ENCODE results near the gene SEMA6B.
"Not testable (repeated sequence)": the region's sequence is repeated elsewhere in the genome, so short reads cannot be mapped to it uniquely, and the experiment has no call there.

SEMA6B gene

GRCh38 chr19:4559569-4559968, at the start of gene SEMA6B:
Gene SEMA6B (minus strand): TSS chr19:4559684. CDS start chr19:4558457, 1,227 bp downstream.
- DNase-seq: no peak

- peak; percentile 12 for DNase-seq
These were observed 47.6 kb upstream of the SEMA6B start for GRCh38 chr19:4606921-4607678.

GRCh38 chr19:4606181-4606580, 46.7 kb upstream of the SEMA6B start:
- DNase-seq: no peak

GRCh38 chr19:4604912-4605311, 45.4 kb upstream of the SEMA6B start:
- no peak for DNase-seq

- DNase-seq: no peak
These were observed 43.4 kb upstream of the SEMA6B start for GRCh38 chr19:4602915-4603314.

- DNase-seq: no peak
These were observed 42.8 kb upstream of the SEMA6B start for GRCh38 chr19:4602173-4602788.

- no peak for DNase-seq
These were observed 41.4 kb upstream of the SEMA6B start for GRCh38 chr19:4600893-4601292.

- DNase-seq: no peak
These were observed 40.6 kb upstream of the SEMA6B start for GRCh38 chr19:4600082-4600481.

- DNase-seq: no peak
These were observed 39.2 kb upstream of the SEMA6B start for GRCh38 chr19:4598712-4599111.

- DNase-seq: no peak
These were observed 38.6 kb upstream of the SEMA6B start for GRCh38 chr19:4597975-4598671.

GRCh38 chr19:4597278-4597974, 37.9 kb upstream of the SEMA6B start:
- DNase-seq: no peak

GRCh38 chr19:4596033-4596904, 36.8 kb upstream of the SEMA6B start:
- no peak for DNase-seq

GRCh38 chr19:4595158-4595557, 35.7 kb upstream of the SEMA6B start:
- DNase-seq: not testable (repeated sequence)

GRCh38 chr19:4594201-4594600, 34.7 kb upstream of the SEMA6B start:
- DNase-seq: no peak

GRCh38 chr19:4593409-4593851, 33.9 kb upstream of the SEMA6B start:
- no peak for DNase-seq

GRCh38 chr19:4592445-4592844, 33.0 kb upstream of the SEMA6B start:
- no peak for DNase-seq

GRCh38 chr19:4591320-4591719, 31.8 kb upstream of the SEMA6B start:
- no peak for DNase-seq

- no peak for DNase-seq
These were observed 31.1 kb upstream of the SEMA6B start for GRCh38 chr19:4590559-4590958.

GRCh38 chr19:4589579-4590410, 30.3 kb upstream of the SEMA6B start:
- no peak for DNase-seq

GRCh38 chr19:4588291-4588761, 28.8 kb upstream of the SEMA6B start:
- no peak for DNase-seq

- no peak for DNase-seq
These were observed 28.0 kb upstream of the SEMA6B start for GRCh38 chr19:4587527-4587926.

Data from NCI-H526 treated with DMSO at 0.1 percent for 48 hours (cell line).